ENCODE results near the gene CMTM1.
A peak's percentile ranks its signal among the peaks of the same experiment; 100 is the strongest.

CMTM1 gene

GRCh38 chr16:66566051-66566901, at the start of gene CMTM1:
CMTM1 (plus strand) TSS chr16:66566439; CDS start chr16:66566514, 75 bp downstream.
- no peak for DNase-seq (ENCODE audit: low read depth in 1 of 2, low spot score in 1 of 2)

GRCh38 chr16:66516509-66516807, 49.8 kb upstream of the CMTM1 start:
- DNase-seq (ENCODE audit: low read depth in 1 of 2, low spot score in 1 of 2) = no peak

- peak; percentile 55 to 58 for DNase-seq (ENCODE audit: low read depth in 1 of 2, low spot score in 1 of 2)
Observed at GRCh38 chr16:66516808-66517585, 49.2 kb upstream of the CMTM1 start.

GRCh38 chr16:66517586-66518263, 48.5 kb upstream of the CMTM1 start:
- no peak for DNase-seq (ENCODE audit: low read depth in 1 of 2, low spot score in 1 of 2)

- no peak for DNase-seq (ENCODE audit: low read depth in 1 of 2, low spot score in 1 of 2)
Observed at GRCh38 chr16:66519482-66520373, 46.5 kb upstream of the CMTM1 start.

GRCh38 chr16:66520406-66521170, 45.7 kb upstream of the CMTM1 start:
- no peak for DNase-seq (ENCODE audit: low read depth in 1 of 2, low spot score in 1 of 2)

GRCh38 chr16:66521252-66521713, 45.0 kb upstream of the CMTM1 start:
- no peak for DNase-seq (ENCODE audit: low read depth in 1 of 2, low spot score in 1 of 2)

- DNase-seq (ENCODE audit: low read depth in 1 of 2, low spot score in 1 of 2) = peak; percentile 78 to 83
Observed at GRCh38 chr16:66521951-66522771, 44.1 kb upstream of the CMTM1 start.

- no peak for DNase-seq (ENCODE audit: low read depth in 1 of 2, low spot score in 1 of 2)
Observed at GRCh38 chr16:66522816-66523590, 43.2 kb upstream of the CMTM1 start.

GRCh38 chr16:66523861-66524354, 42.3 kb upstream of the CMTM1 start:
- no peak for DNase-seq (ENCODE audit: low read depth in 1 of 2, low spot score in 1 of 2)

- DNase-seq (ENCODE audit: low read depth in 1 of 2, low spot score in 1 of 2) = no peak
Observed at GRCh38 chr16:66524601-66525164, 41.6 kb upstream of the CMTM1 start.

- DNase-seq (ENCODE audit: low read depth in 1 of 2, low spot score in 1 of 2) = no peak
Observed at GRCh38 chr16:66525396-66526180, 40.7 kb upstream of the CMTM1 start.

GRCh38 chr16:66528294-66528693, 37.9 kb upstream of the CMTM1 start:
- no peak for DNase-seq (ENCODE audit: low read depth in 1 of 2, low spot score in 1 of 2)

GRCh38 chr16:66529475-66529874, 36.8 kb upstream of the CMTM1 start:
- no peak for DNase-seq (ENCODE audit: low read depth in 1 of 2, low spot score in 1 of 2)

- no peak for DNase-seq (ENCODE audit: low read depth in 1 of 2, low spot score in 1 of 2)
Observed at GRCh38 chr16:66534376-66534799, 31.9 kb upstream of the CMTM1 start.

GRCh38 chr16:66536525-66536924, 29.7 kb upstream of the CMTM1 start:
- DNase-seq (ENCODE audit: low read depth in 1 of 2, low spot score in 1 of 2) = no peak

GRCh38 chr16:66537236-66537635, 29.0 kb upstream of the CMTM1 start:
- no peak for DNase-seq (ENCODE audit: low read depth in 1 of 2, low spot score in 1 of 2)

All from activated T-helper 1 cell treated with anti-CD3 and anti-CD28 coated beads, Interleukin-2, amount 50 U/mL, for 16 hours (primary cell).